C4-2B (cell line): ENCODE data around the gene ACCS.

Experiments used
- CTCF ChIP-seq: fragments of 450-650 bp; conservative IDR thresholded peaks from 2 replicates; pipeline ENCODE4 v1.5.1; 2017; ENCODE audit warnings: mild to moderate bottlenecking
- ZFX ChIP-seq: fragments of 450-650 bp; IDR thresholded peaks from 2 replicates; pipeline ENCODE4 v1.6.1; 2017

- TF ChIP-seq CTCF (no peak), ZFX (no peak)
Observed at GRCh38 chr11:44096360-44097185, 30.5 kb downstream of the ACCS start.
